HG03066 (cell line): ENCODE measurements around the gene JAK1.
A peak's percentile ranks its signal among the peaks of the same experiment; 100 is the strongest.
"Not testable (repeated sequence)": the region's sequence is repeated elsewhere in the genome, so short reads cannot be mapped to it uniquely, and the experiment has no call there.

Source experiments
- ATAC-seq: cut with Tn5 transposase; IDR thresholded peaks from one replicate; pipeline ENCODE4 v1.9.1; 2021; ENCODE audit warnings: low read depth; ENCODE audit not compliant: unreplicated experiment

The JAK1 gene

GRCh38 chr1:64923294-64923718, 43.0 kb downstream of the JAK1 start:
- ATAC-seq = no peak

- ATAC-seq = no peak
These were observed 44.0 kb downstream of the JAK1 start for GRCh38 chr1:64922336-64922735.

- no peak for ATAC-seq
These were observed 44.6 kb downstream of the JAK1 start for GRCh38 chr1:64921771-64922170.

- no peak for ATAC-seq
These were observed 45.3 kb downstream of the JAK1 start for GRCh38 chr1:64920941-64921589.

GRCh38 chr1:64919120-64919519, 47.2 kb downstream of the JAK1 start:
- not testable (repeated sequence) for ATAC-seq

GRCh38 chr1:64917907-64918306, 48.4 kb downstream of the JAK1 start:
- no peak for ATAC-seq

- no peak for ATAC-seq
These were observed 49.0 kb downstream of the JAK1 start for GRCh38 chr1:64917328-64917861.

GRCh38 chr1:64915381-64916274, 50.7 kb downstream of the JAK1 start:
- no peak for ATAC-seq

GRCh38 chr1:64913361-64914015, 52.9 kb downstream of the JAK1 start:
- ATAC-seq = no peak

GRCh38 chr1:64912191-64912590, 54.2 kb downstream of the JAK1 start:
- ATAC-seq = no peak

GRCh38 chr1:64911326-64911725, 55.0 kb downstream of the JAK1 start:
- ATAC-seq = no peak

GRCh38 chr1:64909031-64909430, 57.3 kb downstream of the JAK1 start:
- no peak for ATAC-seq

- no peak for ATAC-seq
These were observed 57.8 kb downstream of the JAK1 start for GRCh38 chr1:64908575-64908974.

- ATAC-seq = no peak
These were observed 59.9 kb downstream of the JAK1 start for GRCh38 chr1:64906447-64906846.

- no peak for ATAC-seq
These were observed 62.8 kb downstream of the JAK1 start for GRCh38 chr1:64903593-64903992.

GRCh38 chr1:64901663-64902062, 64.7 kb downstream of the JAK1 start:
- no peak for ATAC-seq

GRCh38 chr1:64900916-64901315, 65.4 kb downstream of the JAK1 start:
- ATAC-seq = no peak

GRCh38 chr1:64898107-64898861, 68.1 kb downstream of the JAK1 start:
- ATAC-seq = peak; percentile 75

- ATAC-seq = no peak
These were observed 69.8 kb downstream of the JAK1 start for GRCh38 chr1:64896551-64896950.

GRCh38 chr1:64895500-64895899, 70.8 kb downstream of the JAK1 start:
- peak; percentile 73 for ATAC-seq
